Neuronal stem cell (in vitro differentiated cells): ENCODE data around the gene KCNE4.

Experiments used
- DNase-seq: peaks from one replicate; pipeline ENCODE4 v3.0.0-alpha.2; 2013; ENCODE audit warnings: low spot score
- H2AFZ ChIP-seq: one replicate; pipeline ENCODE4 v1.6.1; 2013; ENCODE audit warnings: mild to moderate bottlenecking, low read length, inconsistent platforms
- H2AK5ac ChIP-seq: 2 replicates; pipeline ENCODE4 v1.6.1; 2013; ENCODE audit warnings: low read depth, mild to moderate bottlenecking, inconsistent platforms, low read length, moderate library complexity, mixed read lengths
- H2BK120ac ChIP-seq: 2 replicates; pipeline ENCODE4 v1.6.1; 2013; ENCODE audit warnings: low read depth, mild to moderate bottlenecking, inconsistent platforms, low read length, moderate library complexity, mixed read lengths
- H2BK12ac ChIP-seq: one replicate; pipeline ENCODE4 v1.6.1; 2013; ENCODE audit warnings: low read length, inconsistent platforms
- H2BK15ac ChIP-seq: 2 replicates; pipeline ENCODE4 v1.6.1; 2013; ENCODE audit warnings: mild to moderate bottlenecking, low read length, inconsistent platforms, mixed read lengths
- H2BK5ac ChIP-seq: one replicate; pipeline ENCODE4 v1.6.1; 2013; ENCODE audit warnings: inconsistent platforms, mild to moderate bottlenecking, low read length, moderate library complexity
- H3K14ac ChIP-seq: one replicate; pipeline ENCODE4 v1.6.1; 2013; ENCODE audit warnings: low read length, inconsistent platforms
- H3K18ac ChIP-seq: 2 replicates; pipeline ENCODE4 v1.6.1; 2013; ENCODE audit warnings: low read length, inconsistent platforms
- H3K23ac ChIP-seq: 2 replicates; pipeline ENCODE4 v1.6.1; 2013; ENCODE audit warnings: low read depth, mild to moderate bottlenecking, mixed read lengths, low read length, inconsistent platforms; ENCODE audit not compliant: poor library complexity
- H3K27ac ChIP-seq: replicated peaks from 3 replicates; pipeline ENCODE4 v1.5.1; 2013; ENCODE audit warnings: low read length, inconsistent platforms
- H3K27me3 ChIP-seq, 3 experiments: 2 replicates each; pipeline ENCODE4 v1.6.1; 2013; ENCODE audit warnings: low read length in 3 of 3, mild to moderate bottlenecking in 2 of 3, inconsistent platforms in 1 of 3, low read depth in 1 of 3, mixed read lengths in 1 of 3, moderate library complexity in 1 of 3; ENCODE audit not compliant: control insufficient read depth in 3 of 3, insufficient read depth in 3 of 3
- H3K36me3 ChIP-seq, 2 donors: replicated peaks in 1 of 2; 2 replicates each; pipeline ENCODE4 v1.6.1; 2013; ENCODE audit warnings: low read length in 2 of 2; ENCODE audit not compliant: control insufficient read depth in 2 of 2, insufficient read depth in 2 of 2
- H3K4ac ChIP-seq: 2 replicates; pipeline ENCODE4 v1.6.1; 2013; ENCODE audit warnings: inconsistent platforms, mild to moderate bottlenecking, low read length, moderate library complexity
- H3K4me1 ChIP-seq, 2 donors: 1 replicate in 1 of 2; 2 replicates in 1 of 2; pipeline ENCODE4 v1.6.1; 2013; ENCODE audit warnings: low read length in 2 of 2, low read depth in 1 of 2; ENCODE audit not compliant: control insufficient read depth in 2 of 2, insufficient read depth in 1 of 2
- H3K4me2 ChIP-seq: one replicate; pipeline ENCODE4 v1.6.1; 2013; ENCODE audit warnings: mild to moderate bottlenecking, low read length, inconsistent platforms; ENCODE audit not compliant: insufficient read depth, poor library complexity, severe bottlenecking
- H3K4me3 ChIP-seq, 2 donors: 2 replicates each; pipeline ENCODE4 v1.5.1; 2013; ENCODE audit warnings: low read length in 2 of 2, mild to moderate bottlenecking in 2 of 2, inconsistent platforms in 1 of 2, moderate library complexity in 1 of 2
- H3K79me1 ChIP-seq: one replicate; pipeline ENCODE4 v1.6.1; 2013; ENCODE audit warnings: low read depth, mild to moderate bottlenecking, inconsistent platforms, low read length, moderate library complexity
- H3K9ac ChIP-seq: one replicate; pipeline ENCODE4 v1.6.1; 2013; ENCODE audit warnings: mild to moderate bottlenecking, low read depth, low read length, inconsistent platforms; ENCODE audit not compliant: poor library complexity
- H3K9me3 ChIP-seq, 2 donors: replicated peaks in 1 of 2; 2 replicates each; pipeline versions ENCODE3 to v1.6.1; 2013; ENCODE audit warnings: low read length in 2 of 2, mild to moderate bottlenecking in 2 of 2, inconsistent platforms in 1 of 2, low read depth in 1 of 2, mixed read lengths in 1 of 2, moderate library complexity in 1 of 2; ENCODE audit not compliant: control insufficient read depth in 2 of 2, insufficient read depth in 1 of 2
- H4K8ac ChIP-seq: one replicate; pipeline ENCODE4 v1.6.1; 2013; ENCODE audit warnings: low read depth, mild to moderate bottlenecking, inconsistent platforms, low read length, moderate library complexity
- H4K91ac ChIP-seq: one replicate; pipeline ENCODE4 v1.6.1; 2013; ENCODE audit warnings: low read length, low read depth, mild to moderate bottlenecking, inconsistent platforms; ENCODE audit not compliant: poor library complexity
- WGBS, 2 donors: extraction: QIAGEN DNeasy Blood & Tissue Kit; methylation state at CpG; one replicate each; pipeline ENCODE4 v1.1.7; 2013; ENCODE audit warnings: missing lambda C conversion rate in 2 of 2, mixed read lengths in 1 of 2; ENCODE audit not compliant: insufficient read length in 2 of 2, insufficient replicate concordance in 1 of 2; ENCODE audit errors: extremely low coverage in 2 of 2; 5-methylcytosine and 5-hydroxymethylcytosine counted together

The KCNE4 gene

GRCh38 chr2:223034221-223034975 is 17.6 kb upstream of the KCNE4 start:
- Histone ChIP-seq H4K8ac (no peak overlapping the region), H3K4me2 (no peak overlapping the region), H3K27ac (no peak overlapping the region), H3K9ac (no peak overlapping the region), H2BK12ac (no peak overlapping the region), H3K27me3 (no peaks in the 10 kb centered on the region), H2BK120ac (no peak overlapping the region), H2AK5ac (no peak overlapping the region), H3K4me3 (no peak overlapping the region), H3K36me3 (no peaks in the 10 kb centered on the region), H3K4ac (no peak overlapping the region), H3K18ac (no peak overlapping the region), H4K91ac (no peak overlapping the region), H2AFZ (no peak overlapping the region), H3K79me1 (no peaks in the 10 kb centered on the region), H2BK5ac (no peak overlapping the region), H3K9me3 (peaks cover 7% of the 10 kb centered on the region in 2 donors), H3K14ac (no peak overlapping the region), H3K4me1 (peaks cover 0 to 3% of the 10 kb centered on the region in 2 donors), H2BK15ac (no peak overlapping the region), H3K23ac (no peak overlapping the region)
- no peak for DNase-seq

GRCh38 chr2:223036790-223037444 is 15.1 kb upstream of the KCNE4 start:
- no peak for DNase-seq
- H3K4me3 ChIP-seq, result no peak overlapping the region
- H3K14ac ChIP-seq, result no peak overlapping the region
- no peak overlapping the region for H2BK5ac ChIP-seq
- H3K79me1 ChIP-seq, result no peaks in the 10 kb centered on the region
- H2BK12ac ChIP-seq, result no peak overlapping the region
- H2BK15ac ChIP-seq, result no peak overlapping the region
- no peak overlapping the region for H3K27ac ChIP-seq
- no peak overlapping the region for H3K18ac ChIP-seq
- H3K4me1 ChIP-seq, result peaks cover 3% of the 10 kb centered on the region in 2 donors
- H2AFZ ChIP-seq, result no peak overlapping the region
- no peak overlapping the region for H3K4ac ChIP-seq
- no CpG with 5 or more reads among the region's 3 CpGs for WGBS, 2 donors
- H4K91ac ChIP-seq, result no peak overlapping the region
- H2AK5ac ChIP-seq, result no peak overlapping the region
- H3K9me3 ChIP-seq, result peaks cover 4% of the 10 kb centered on the region in 2 donors
- no peak overlapping the region for H4K8ac ChIP-seq
- H3K4me2 ChIP-seq, result no peak overlapping the region
- no peak overlapping the region for H3K23ac ChIP-seq
- no peak overlapping the region for H3K9ac ChIP-seq
- H3K36me3 ChIP-seq, result no peaks in the 10 kb centered on the region
- H3K27me3 ChIP-seq, result no peaks in the 10 kb centered on the region
- no peak overlapping the region for H2BK120ac ChIP-seq

GRCh38 chr2:223037445-223037800 is 14.6 kb upstream of the KCNE4 start:
- Histone ChIP-seq H3K18ac (no peak overlapping the region), H3K14ac (no peak overlapping the region), H3K4me2 (no peak overlapping the region), H3K4me3 (no peak overlapping the region), H3K4ac (no peak overlapping the region), H3K27ac (no peak overlapping the region), H3K79me1 (no peaks in the 10 kb centered on the region), H2BK15ac (no peak overlapping the region), H3K9ac (no peak overlapping the region), H2BK12ac (no peak overlapping the region), H2BK5ac (no peak overlapping the region), H4K8ac (no peak overlapping the region), H2AK5ac (no peak overlapping the region), H3K4me1 (peaks cover 3% of the 10 kb centered on the region in 2 donors), H3K27me3 (no peaks in the 10 kb centered on the region), H4K91ac (no peak overlapping the region), H2AFZ (no peak overlapping the region), H3K36me3 (no peaks in the 10 kb centered on the region), H3K9me3 (peaks cover 0 to 2% of the 10 kb centered on the region in 2 donors), H2BK120ac (no peak overlapping the region), H3K23ac (no peak overlapping the region)
- no CpG with 5 or more reads among the region's 2 CpGs for WGBS, 2 donors
- DNase-seq, result no peak

- Histone ChIP-seq H4K91ac (no peak overlapping the region), H3K36me3 (no peaks in the 10 kb centered on the region), H3K4me1 (peaks cover 3 to 6% of the 10 kb centered on the region in 2 donors), H3K23ac (no peak overlapping the region), H3K27ac (no peak overlapping the region), H2BK15ac (no peak overlapping the region), H3K79me1 (no peaks in the 10 kb centered on the region), H2AFZ (no peak overlapping the region), H3K4me3 (no peak overlapping the region), H3K4ac (no peak overlapping the region), H2BK12ac (no peak overlapping the region), H2BK5ac (no peak overlapping the region), H3K4me2 (no peak overlapping the region), H2AK5ac (no peak overlapping the region), H4K8ac (no peak overlapping the region), H3K9ac (no peak overlapping the region), H3K18ac (no peak overlapping the region), H3K14ac (no peak overlapping the region), H3K27me3 (no peaks in the 10 kb centered on the region), H2BK120ac (no peak overlapping the region), H3K9me3 (peaks cover 0 to 2% of the 10 kb centered on the region in 2 donors)
- DNase-seq, result no peak
- WGBS, 2 donors, result no CpG with 5 or more reads among the region's 1 CpG
Measured at GRCh38 chr2:223039618-223040017, 12.4 kb upstream of the KCNE4 start.
